ENCODE data around the gene CMKLR1. TPM values are rescaled to one million over a fixed set of nuclear protein-coding genes. Genes with fewer than 3 reads are reported as not detected.

The CMKLR1 gene
- total and polyA plus RNA-seq, 9 of the 15 experiments (the other 6 are each of a cell fraction or from before 2014, with no cell fraction given) = 0.11 to 1.4 (median 0.20) TPM

DNA sequence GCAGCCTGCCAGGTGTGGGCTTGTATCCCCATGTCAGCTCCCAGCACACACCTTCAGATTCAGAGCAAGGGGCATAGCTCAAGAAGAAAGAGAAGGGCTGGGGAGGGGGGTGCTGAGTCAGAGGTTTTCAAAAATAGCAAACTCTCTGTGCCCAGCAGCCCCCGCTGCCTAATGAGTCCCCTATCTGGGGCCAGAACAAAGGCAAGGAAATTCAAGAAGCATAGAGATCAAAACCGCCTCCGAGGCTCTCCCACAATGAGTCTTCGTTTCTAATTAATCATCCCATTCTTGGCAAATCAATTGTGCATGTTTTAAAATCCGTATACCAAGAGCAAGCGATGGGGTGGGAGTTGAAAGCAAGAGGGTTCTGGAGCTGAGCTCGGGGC is 19.5 kb upstream of the CMKLR1 start:
- Histone ChIP-seq H2AFZ (ENCODE audit: low read depth, low read length) (no peak overlapping the region), H3K79me2 (ENCODE audit: control insufficient read depth, insufficient read depth, low read length) (no peaks in the 10 kb centered on the region), H3K4me2 (ENCODE audit: insufficient read depth, low read length) (no peak overlapping the region), H3K27ac (ENCODE audit: extremely low read depth, low read depth, low read length) (no peak overlapping the region), H4K20me1 (replicated peaks; ENCODE audit: control insufficient read depth, insufficient read depth, low read length) (no peaks in the 10 kb centered on the region; the same call in 1 of the 2 replicates), H3K36me3 (ENCODE audit: control insufficient read depth, insufficient read depth, low read length) (no peaks in the 10 kb centered on the region), H3K4me1 (replicated peaks in 1 of 2; ENCODE audit: control insufficient read depth in 2 of 2, insufficient read depth in 2 of 2, low read length in 2 of 2) (no peaks in the 10 kb centered on the region), H3K9me3 (replicated peaks; ENCODE audit: control insufficient read depth, insufficient read depth, low read depth, low read length) (no peaks in the 10 kb centered on the region), H3K9me1 (ENCODE audit: control insufficient read depth, insufficient read depth, low read length) (no peaks in the 10 kb centered on the region), H3K4me3 (no peak overlapping the region), H3K27me3 (ENCODE audit: control insufficient read depth in 2 of 2, insufficient read depth in 2 of 2, low read length in 2 of 2) (peaks cover 0 to 20% of the 10 kb centered on the region in 2 experiments; a peak in 2 of 5 replicates), H3K9ac (ENCODE audit: insufficient read depth in 1 of 2, low read depth in 2 of 2, low read length in 2 of 2) (no peak overlapping the region)
- FAIRE-seq (no peak), DNase-seq (ENCODE audit: extremely low read depth in 1 of 4, low spot score in 3 of 4) (no peak), ATAC-seq (no peak)
- ChIA-PET CTCF (ENCODE audit: low intra/inter-chr PET ratio) (no interaction called here), POLR2A (interaction anchor here (1.0 kb wide), 1 partner anchor 8 kb away, joined by 3 read pairs; no protein-coding TSS in a partner anchor)
- WGBS (ENCODE audit: insufficient coverage, low coverage, missing lambda C conversion rate) = 2% methylated on average over 7 of the region's 7 CpGs
- intact Hi-C loops (cut with micrococcal nuclease) (no loop called here), in situ Hi-C loops (cut with MboI) (no loop called here)
- BruUV-seq (replicated peaks) = no TSS peak
- TF ChIP-seq, protein P1, sequence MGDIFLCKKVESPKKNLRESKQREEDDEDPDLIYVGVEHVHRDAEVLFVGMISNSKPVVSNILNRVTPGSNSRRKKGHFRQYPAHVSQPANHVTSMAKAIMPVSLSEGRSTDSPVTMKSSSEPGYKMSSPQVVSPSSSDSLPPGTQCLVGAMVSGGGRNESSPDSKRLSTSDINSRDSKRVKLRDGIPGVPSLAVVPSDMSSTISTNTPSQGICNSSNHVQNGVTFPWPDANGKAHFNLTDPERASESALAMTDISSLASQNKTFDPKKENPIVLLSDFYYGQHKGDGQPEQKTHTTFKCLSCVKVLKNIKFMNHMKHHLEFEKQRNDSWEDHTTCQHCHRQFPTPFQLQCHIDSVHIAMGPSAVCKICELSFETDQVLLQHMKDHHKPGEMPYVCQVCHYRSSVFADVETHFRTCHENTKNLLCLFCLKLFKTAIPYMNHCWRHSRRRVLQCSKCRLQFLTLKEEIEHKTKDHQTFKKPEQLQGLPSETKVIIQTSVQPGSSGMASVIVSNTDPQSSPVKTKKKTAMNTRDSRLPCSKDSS (IDR thresholded peaks at IDR 0.05; ENCODE audit: low read depth, partially characterized antibody) = no peak
- TF ChIP-seq, protein P2, sequence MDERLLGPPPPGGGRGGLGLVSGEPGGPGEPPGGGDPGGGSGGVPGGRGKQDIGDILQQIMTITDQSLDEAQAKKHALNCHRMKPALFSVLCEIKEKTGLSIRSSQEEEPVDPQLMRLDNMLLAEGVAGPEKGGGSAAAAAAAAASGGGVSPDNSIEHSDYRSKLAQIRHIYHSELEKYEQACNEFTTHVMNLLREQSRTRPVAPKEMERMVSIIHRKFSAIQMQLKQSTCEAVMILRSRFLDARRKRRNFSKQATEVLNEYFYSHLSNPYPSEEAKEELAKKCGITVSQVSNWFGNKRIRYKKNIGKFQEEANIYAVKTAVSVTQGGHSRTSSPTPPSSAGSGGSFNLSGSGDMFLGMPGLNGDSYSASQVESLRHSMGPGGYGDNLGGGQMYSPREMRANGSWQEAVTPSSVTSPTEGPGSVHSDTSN (CRISPR knock-in tag; IDR thresholded peaks at IDR 0.05; ENCODE audit: low read depth) = no peak
- TF ChIP-seq, protein P2 (tag; conservative IDR thresholded peaks at IDR 0.05; ENCODE audit: low read depth) = no peak
- no peak for TF ChIP-seq ZNF57 (CRISPR knock-in tag; IDR thresholded peaks at IDR 0.05)
- TF ChIP-seq GTF2F1 (IDR thresholded peaks at IDR 0.05; ENCODE audit: low read depth, low read length) = no peak
- no peak for TF ChIP-seq ZBTB17 (CRISPR knock-in tag; IDR thresholded peaks at IDR 0.05)
- TF ChIP-seq ARID4B (CRISPR knock-in tag; IDR thresholded peaks at IDR 0.05) = no peak
- no peak for TF ChIP-seq SNRNP70 (optimal IDR thresholded peaks at IDR 0.05; ENCODE audit: low read depth, low read length)
- no peak for TF ChIP-seq MEIS2 (IDR thresholded peaks at IDR 0.05; ENCODE audit: partially characterized antibody)
- no peak for TF ChIP-seq CREBBP (IDR thresholded peaks at IDR 0.05; ENCODE audit: low read depth, low read length)
- no peak for TF ChIP-seq ZNF764 (CRISPR knock-in tag; IDR thresholded peaks at IDR 0.05; ENCODE audit: low read depth)
- TF ChIP-seq ZNF146 (CRISPR knock-in tag; IDR thresholded peaks at IDR 0.05; ENCODE audit: unreplicated experiment) = no peak
- TF ChIP-seq STAT5A (IDR thresholded peaks at IDR 0.05; ENCODE audit: borderline replicate concordance, low read length) = no peak
- no peak for TF ChIP-seq CREB1 (IDR thresholded peaks at IDR 0.05)
- TF ChIP-seq CREB1 (CRISPR knock-in tag; IDR thresholded peaks at IDR 0.05) = no peak

All from K562 (cell line).